Measurements from ENCODE around the gene CR1L. TPM values are rescaled to one million over a fixed set of nuclear protein-coding genes. Genes with fewer than 3 reads are reported as not detected.
"Not testable (repeated sequence)": the region's sequence is repeated elsewhere in the genome, so short reads cannot be mapped to it uniquely, and the experiment has no call there.

The CR1L gene
- total RNA-seq, 1 donor, result not detected

DNA sequence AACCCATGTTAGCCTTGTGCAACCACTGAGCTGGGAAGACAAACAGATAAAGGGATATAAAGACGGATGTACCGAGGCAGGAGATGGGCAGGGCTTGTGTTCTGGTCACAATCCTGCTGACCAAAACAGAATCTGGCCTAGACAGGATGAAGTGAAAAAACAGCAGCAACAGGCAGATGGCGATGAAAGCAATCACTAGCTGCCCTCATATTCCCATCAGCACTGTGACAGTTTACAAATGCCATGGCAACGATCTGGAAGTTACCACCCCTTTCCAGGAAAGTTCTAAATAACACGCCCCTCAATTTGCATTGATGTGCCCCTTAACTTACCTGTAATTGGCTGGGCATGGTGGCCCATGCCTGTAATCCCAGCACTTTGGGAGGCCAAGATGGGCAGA is 66.4 kb downstream of the CR1L start:
- H4K20me1 ChIP-seq (ENCODE audit: insufficient read depth, low read length), result no peaks in the 10 kb centered on the region
- no peak for TF ChIP-seq CTCF (IDR thresholded peaks at IDR 0.05; ENCODE audit: extremely low read depth, low read depth, low read length)
- no peaks in the 10 kb centered on the region for H3K27me3 ChIP-seq (ENCODE audit: insufficient read depth, low read length)
- H3K4me2 ChIP-seq (ENCODE audit: insufficient read depth, low read length), result no peak overlapping the region
- no peaks in the 10 kb centered on the region for H3K36me3 ChIP-seq (ENCODE audit: insufficient read depth, low read length)
- H3K9me3 ChIP-seq (ENCODE audit: low read depth, low read length), result no peaks in the 10 kb centered on the region
- no peak overlapping the region for H3K4me3 ChIP-seq (ENCODE audit: insufficient read depth, low read length)
- H3K79me2 ChIP-seq (ENCODE audit: insufficient read depth, low read length), result no peaks in the 10 kb centered on the region
- peak; percentile 56 for DNase-seq (ENCODE audit: insufficient read length, low spot score, missing footprints)
- peak overlapping the region; percentile 60 for H2AFZ ChIP-seq (ENCODE audit: low read length)
- H3K4me1 ChIP-seq (ENCODE audit: insufficient read depth, low read length), result peaks cover 9% of the 10 kb centered on the region
- no peak overlapping the region for H3K27ac ChIP-seq (ENCODE audit: low read depth, low read length)

DNA sequence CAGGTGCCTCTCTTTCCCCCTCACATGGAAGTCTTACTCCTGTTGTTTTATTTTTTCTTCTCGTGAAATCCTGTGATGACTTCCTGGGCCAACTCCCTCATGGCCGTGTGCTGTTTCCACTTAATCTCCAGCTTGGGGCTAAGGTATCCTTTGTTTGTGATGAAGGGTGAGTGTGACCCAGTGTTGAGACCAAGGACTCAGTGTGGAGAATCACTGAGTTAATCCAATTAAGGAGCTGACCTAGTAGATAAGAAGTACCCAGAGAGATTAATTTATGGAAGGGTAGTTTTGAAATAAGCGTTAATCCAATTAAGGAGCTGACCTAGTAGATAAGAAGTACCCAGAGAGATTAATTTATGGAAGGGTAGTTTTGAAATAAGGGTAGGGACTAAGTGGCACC is 67.8 kb downstream of the CR1L start:
- not testable (repeated sequence) for DNase-seq (ENCODE audit: insufficient read length, low spot score, missing footprints); H3K27ac ChIP-seq (ENCODE audit: low read depth, low read length); H3K4me3 ChIP-seq (ENCODE audit: insufficient read depth, low read length); H2AFZ ChIP-seq (ENCODE audit: low read length); H3K9me3 ChIP-seq (ENCODE audit: low read depth, low read length); H3K4me1 ChIP-seq (ENCODE audit: insufficient read depth, low read length); H3K27me3 ChIP-seq (ENCODE audit: insufficient read depth, low read length); H3K4me2 ChIP-seq (ENCODE audit: insufficient read depth, low read length); H3K36me3 ChIP-seq (ENCODE audit: insufficient read depth, low read length); H4K20me1 ChIP-seq (ENCODE audit: insufficient read depth, low read length); H3K79me2 ChIP-seq (ENCODE audit: insufficient read depth, low read length)

DNA sequence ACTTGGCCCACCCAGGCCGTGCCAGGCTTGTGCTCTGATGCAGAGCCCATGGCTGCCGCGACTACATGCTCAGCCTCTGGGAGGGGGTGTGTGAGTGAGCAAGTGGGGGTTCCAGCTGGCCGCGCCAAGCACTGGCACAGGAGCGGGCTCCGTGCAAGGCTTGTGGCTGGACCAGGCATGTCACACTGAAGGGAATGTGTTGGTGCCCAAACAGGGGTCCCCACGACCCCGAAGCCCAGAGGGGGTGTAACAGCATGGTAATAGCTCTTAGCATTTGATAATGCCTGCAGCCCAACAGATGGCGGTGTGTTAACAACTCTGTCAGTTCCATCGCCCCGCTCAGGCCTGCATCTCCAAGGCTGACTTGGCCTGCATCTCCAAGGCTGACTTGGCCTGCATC is 68.6 kb downstream of the CR1L start:
- TF ChIP-seq CTCF (IDR thresholded peaks at IDR 0.05; ENCODE audit: extremely low read depth, low read depth, low read length), result no peak
- no peaks in the 10 kb centered on the region for H3K79me2 ChIP-seq (ENCODE audit: insufficient read depth, low read length)
- H3K27me3 ChIP-seq (ENCODE audit: insufficient read depth, low read length), result no peaks in the 10 kb centered on the region
- H3K9me3 ChIP-seq (ENCODE audit: low read depth, low read length), result no peaks in the 10 kb centered on the region
- no peak for DNase-seq (ENCODE audit: insufficient read length, low spot score, missing footprints)
- no peaks in the 10 kb centered on the region for H3K36me3 ChIP-seq (ENCODE audit: insufficient read depth, low read length)
- no peak overlapping the region for H3K4me3 ChIP-seq (ENCODE audit: insufficient read depth, low read length)
- no peak overlapping the region for H3K27ac ChIP-seq (ENCODE audit: low read depth, low read length)
- H4K20me1 ChIP-seq (ENCODE audit: insufficient read depth, low read length), result no peaks in the 10 kb centered on the region
- H2AFZ ChIP-seq (ENCODE audit: low read length), result no peak overlapping the region
- H3K4me1 ChIP-seq (ENCODE audit: insufficient read depth, low read length), result no peaks in the 10 kb centered on the region
- H3K4me2 ChIP-seq (ENCODE audit: insufficient read depth, low read length), result no peak overlapping the region

- TF ChIP-seq CTCF (IDR thresholded peaks at IDR 0.05; ENCODE audit: extremely low read depth, low read depth, low read length), result no peak
- no peaks in the 10 kb centered on the region for H3K4me1 ChIP-seq (ENCODE audit: insufficient read depth, low read length)
Observed at GRCh38 chr1:207719234-207719633, 74.3 kb downstream of the CR1L start.

GRCh38 chr1:207728200-207728858 is 83.4 kb downstream of the CR1L start:
- H3K4me1 ChIP-seq (ENCODE audit: insufficient read depth, low read length), result not testable (repeated sequence)

More at GRCh38 chr1:207719234-207719633, 74.3 kb downstream of the CR1L start:
- DNase-seq (ENCODE audit: insufficient read length, low spot score, missing footprints), result no peak
- H3K27me3 ChIP-seq (ENCODE audit: insufficient read depth, low read length), result no peaks in the 10 kb centered on the region
- no peaks in the 10 kb centered on the region for H3K79me2 ChIP-seq (ENCODE audit: insufficient read depth, low read length)
- H3K36me3 ChIP-seq (ENCODE audit: insufficient read depth, low read length), result no peaks in the 10 kb centered on the region
- no peak overlapping the region for H3K4me2 ChIP-seq (ENCODE audit: insufficient read depth, low read length)
- no peak overlapping the region for H3K27ac ChIP-seq (ENCODE audit: low read depth, low read length)
- H3K9me3 ChIP-seq (ENCODE audit: low read depth, low read length), result no peaks in the 10 kb centered on the region
- no peak overlapping the region for H2AFZ ChIP-seq (ENCODE audit: low read length)
- H4K20me1 ChIP-seq (ENCODE audit: insufficient read depth, low read length), result no peaks in the 10 kb centered on the region
- no peak overlapping the region for H3K4me3 ChIP-seq (ENCODE audit: insufficient read depth, low read length)

GRCh38 chr1:207737503-207738157 is 92.7 kb downstream of the CR1L start:
- not testable (repeated sequence) for H3K9me3 ChIP-seq (ENCODE audit: low read depth, low read length); H3K27me3 ChIP-seq (ENCODE audit: insufficient read depth, low read length); DNase-seq (ENCODE audit: insufficient read length, low spot score, missing footprints); H3K4me1 ChIP-seq (ENCODE audit: insufficient read depth, low read length); H2AFZ ChIP-seq (ENCODE audit: low read length); H3K4me3 ChIP-seq (ENCODE audit: insufficient read depth, low read length); H3K4me2 ChIP-seq (ENCODE audit: insufficient read depth, low read length); H3K36me3 ChIP-seq (ENCODE audit: insufficient read depth, low read length); H3K27ac ChIP-seq (ENCODE audit: low read depth, low read length); H4K20me1 ChIP-seq (ENCODE audit: insufficient read depth, low read length); H3K79me2 ChIP-seq (ENCODE audit: insufficient read depth, low read length)

More at GRCh38 chr1:207728200-207728858, 83.4 kb downstream of the CR1L start:
- not testable (repeated sequence) for H3K9me3 ChIP-seq (ENCODE audit: low read depth, low read length); DNase-seq (ENCODE audit: insufficient read length, low spot score, missing footprints); H4K20me1 ChIP-seq (ENCODE audit: insufficient read depth, low read length); H3K27ac ChIP-seq (ENCODE audit: low read depth, low read length); H2AFZ ChIP-seq (ENCODE audit: low read length); H3K36me3 ChIP-seq (ENCODE audit: insufficient read depth, low read length); H3K27me3 ChIP-seq (ENCODE audit: insufficient read depth, low read length); H3K4me3 ChIP-seq (ENCODE audit: insufficient read depth, low read length); H3K79me2 ChIP-seq (ENCODE audit: insufficient read depth, low read length); H3K4me2 ChIP-seq (ENCODE audit: insufficient read depth, low read length)

All from osteoblast (primary cell).